BE2C (cell line): ENCODE data around the gene MPP2.
"Not testable (repeated sequence)": the region's sequence is repeated elsewhere in the genome, so short reads cannot be mapped to it uniquely, and the experiment has no call there.

Experiments used
- DNase-seq: peaks from one replicate; pipeline ENCODE4 v3.0.0-alpha.2; 2020
- H3K27me3 ChIP-seq: fragments of 250-450 bp; sonication (Bioruptor Pico); 2 replicates; pipeline ENCODE4 v1.5.1; 2020; ENCODE audit warnings: mild to moderate bottlenecking
- H3K36me3 ChIP-seq: fragments of 250-450 bp; sonication (Bioruptor Pico); 2 replicates; pipeline ENCODE4 v1.5.1; 2020; ENCODE audit warnings: mild to moderate bottlenecking
- H3K4me1 ChIP-seq: fragments of 250-450 bp; sonication (Bioruptor Pico); 2 replicates; pipeline ENCODE4 v1.5.1; 2020
- H3K4me3 ChIP-seq: 2 replicates; pipeline ENCODE4 v1.5.1; 2011; ENCODE audit warnings: low read depth, low read length
- H3K9me3 ChIP-seq: fragments of 250-450 bp; sonication (Bioruptor Pico); 2 replicates; pipeline ENCODE4 v1.5.1; 2020
- CTCF ChIP-seq: IDR thresholded peaks from 2 replicates; pipeline ENCODE4 v1.5.1; 2012; ENCODE audit warnings: mild to moderate bottlenecking, low read depth, low read length

The MPP2 gene

GRCh38 chr17:43935204-43935925 lies 28.0 kb upstream of the MPP2 start:
- no peak for TF ChIP-seq CTCF
- H3K4me3 ChIP-seq, result no peak overlapping the region
- no peaks in the 10 kb centered on the region for H3K27me3 ChIP-seq
- no peaks in the 10 kb centered on the region for H3K4me1 ChIP-seq
- H3K9me3 ChIP-seq, result no peaks in the 10 kb centered on the region
- no peaks in the 10 kb centered on the region for H3K36me3 ChIP-seq
- DNase-seq, result no peak

- TF ChIP-seq CTCF, result no peak
- H3K4me3 ChIP-seq, result no peak overlapping the region
- peaks cover 4% of the 10 kb centered on the region; the same call in 1 of the 2 replicates for H3K27me3 ChIP-seq
- no peaks in the 10 kb centered on the region for H3K9me3 ChIP-seq
- DNase-seq, result no peak
- no peaks in the 10 kb centered on the region for H3K36me3 ChIP-seq
- no peaks in the 10 kb centered on the region for H3K4me1 ChIP-seq
Measured at GRCh38 chr17:43932923-43933322, 25.6 kb upstream of the MPP2 start.

DNA sequence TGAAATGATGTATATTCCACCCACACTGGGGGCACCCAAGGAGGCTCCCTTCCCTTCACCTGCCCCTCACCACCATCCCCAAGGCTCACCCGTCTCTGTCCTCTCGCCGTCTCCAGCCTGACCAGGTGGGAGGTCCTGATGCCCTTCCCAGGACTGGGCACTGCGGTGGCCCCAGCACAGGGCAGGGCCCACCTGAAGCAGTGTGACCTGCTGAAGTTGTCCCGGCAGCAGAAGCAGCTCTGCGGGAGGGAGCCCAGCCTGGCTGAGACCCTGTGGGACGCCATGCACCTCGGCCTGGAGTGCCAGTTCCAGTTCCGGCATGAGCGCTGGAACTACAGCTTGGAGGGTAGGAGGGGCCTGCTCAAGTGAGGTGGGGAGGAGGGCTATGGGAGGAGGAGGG lies 25.0 kb upstream of the MPP2 start:
- Histone ChIP-seq H3K36me3 (no peaks in the 10 kb centered on the region), H3K4me3 (no peak overlapping the region), H3K9me3 (no peaks in the 10 kb centered on the region), H3K4me1 (no peaks in the 10 kb centered on the region), H3K27me3 (peaks cover 4% of the 10 kb centered on the region)
- TF ChIP-seq CTCF, result no peak
- no peak for DNase-seq

DNA sequence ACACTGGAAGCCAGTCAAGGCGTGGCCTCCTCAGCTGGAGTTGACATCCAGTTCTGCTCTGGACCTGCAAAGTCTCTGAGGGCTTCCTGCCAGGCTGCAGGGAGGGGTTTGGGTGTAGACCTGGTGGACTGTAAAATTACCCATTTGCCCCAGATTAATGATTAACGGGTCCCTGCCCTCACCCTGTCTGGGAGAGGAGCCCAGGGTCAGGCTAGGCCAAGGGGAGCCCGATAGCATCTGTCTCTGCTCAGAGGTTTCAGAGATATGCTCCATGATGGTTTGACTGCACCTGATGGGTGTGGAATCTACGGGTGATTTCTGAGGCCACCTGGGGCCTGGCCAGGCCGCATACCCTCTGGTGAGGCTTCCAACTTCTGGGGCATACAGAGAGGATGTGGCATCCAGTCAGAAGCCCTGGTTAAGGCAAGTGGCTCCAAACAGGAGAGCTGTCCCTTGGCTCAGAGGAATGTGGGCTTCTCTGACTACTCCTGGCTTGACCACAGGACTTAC lies 23.8 kb upstream of the MPP2 start:
- no peak overlapping the region for H3K4me3 ChIP-seq
- peaks cover 14% of the 10 kb centered on the region for H3K27me3 ChIP-seq
- H3K9me3 ChIP-seq, result no peaks in the 10 kb centered on the region
- no peak for TF ChIP-seq CTCF
- no peak for DNase-seq
- H3K4me1 ChIP-seq, result peaks cover 3% of the 10 kb centered on the region
- H3K36me3 ChIP-seq, result no peaks in the 10 kb centered on the region

- Histone ChIP-seq H3K9me3 (no peaks in the 10 kb centered on the region; the same call in 1 of the 2 replicates), H3K4me1 (peaks cover 3% of the 10 kb centered on the region), H3K4me3 (no peak overlapping the region), H3K36me3 (no peaks in the 10 kb centered on the region), H3K27me3 (peaks cover 18% of the 10 kb centered on the region)
- no peak for DNase-seq
- no peak for TF ChIP-seq CTCF
Measured at GRCh38 chr17:43928609-43929008, 21.3 kb upstream of the MPP2 start.

DNA sequence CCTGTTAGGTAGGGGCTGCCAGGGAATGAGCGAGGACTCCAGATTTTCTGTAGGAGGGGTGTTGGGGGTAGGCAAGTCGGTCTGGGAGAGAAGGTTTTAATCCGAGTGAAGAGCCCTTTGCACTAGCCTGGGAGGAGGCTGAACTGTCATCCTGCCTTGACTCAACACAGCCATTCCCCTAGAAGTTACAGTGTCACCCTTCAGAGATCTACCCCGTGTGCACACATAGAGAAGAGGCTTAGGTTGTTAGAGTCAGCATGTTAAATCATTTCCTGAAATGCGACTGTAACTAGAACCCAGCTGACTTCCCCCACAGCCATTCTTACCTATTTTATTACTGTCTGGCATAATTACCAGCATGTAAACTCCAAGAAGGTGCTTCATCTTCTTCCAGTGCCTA lies 20.6 kb upstream of the MPP2 start:
- H3K36me3 ChIP-seq, H3K4me3 ChIP-seq, H3K9me3 ChIP-seq, H3K4me1 ChIP-seq, DNase-seq: not testable (repeated sequence)
- H3K27me3 ChIP-seq, result peaks cover 18% of the 10 kb centered on the region
